ENCODE data around the gene FRMD8. TPM values are rescaled to one million over a fixed set of nuclear protein-coding genes. Genes with fewer than 3 reads are reported as not detected.

Gene FRMD8
- total and polyA plus RNA-seq, 4 donors, result 2.8 to 22.8 (median 15.0) TPM

DNA sequence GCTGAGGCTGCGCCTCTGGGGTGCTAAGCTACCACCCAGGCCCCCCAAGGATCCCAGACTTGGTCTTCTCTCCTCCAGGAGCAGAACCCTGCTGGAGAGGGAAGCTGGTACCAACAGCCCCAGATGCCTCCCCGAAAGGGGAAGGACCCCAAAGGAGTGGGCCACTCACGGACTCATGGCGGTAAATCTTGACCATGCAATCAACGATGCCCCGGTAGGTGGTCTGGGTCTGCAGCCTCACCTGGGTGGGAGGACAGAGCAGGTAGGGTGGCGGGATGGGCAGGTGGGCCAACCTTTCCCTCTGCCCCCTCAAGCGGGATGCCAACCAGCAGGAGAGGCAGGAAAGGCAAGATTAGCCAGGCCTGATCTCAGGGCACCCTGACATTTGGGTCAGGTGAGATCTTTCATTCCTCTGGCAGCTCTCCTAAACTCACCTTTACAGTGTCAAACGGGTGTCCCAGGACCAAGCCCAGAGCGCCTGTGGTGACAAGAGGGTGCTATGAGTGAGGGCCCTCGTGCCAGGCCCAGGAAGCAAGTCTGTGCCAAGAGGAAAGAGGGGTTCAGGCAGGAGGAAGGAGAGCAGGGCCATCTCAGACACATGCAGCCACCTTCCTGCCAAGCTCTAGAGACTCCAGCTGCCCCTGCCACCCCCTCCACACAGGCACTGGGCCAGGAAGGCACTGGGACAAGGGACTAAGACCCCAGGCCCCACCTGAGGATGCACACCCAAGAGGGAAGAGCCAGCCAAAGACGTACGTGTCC lies 6.6 kb upstream of the FRMD8 start:
- no peak for DNase-seq (ENCODE audit: low spot score)
- H3K4me1 ChIP-seq (ENCODE audit: control insufficient read depth in 4 of 4, insufficient read depth in 4 of 4, low read length in 3 of 4), result peaks cover 7 to 24% (median 16%) of the 10 kb centered on the region in 4 donors

GRCh38 chr11:65380460-65381119 lies 5.8 kb upstream of the FRMD8 start:
- Histone ChIP-seq H3K4me3 (ENCODE audit: low read depth in 1 of 3, low read length in 3 of 3) (no peak overlapping the region), H3K9me3 (ENCODE audit: control insufficient read depth in 4 of 4, low read length in 3 of 4) (no peaks in the 10 kb centered on the region), H3K4me1 (ENCODE audit: control insufficient read depth in 4 of 4, insufficient read depth in 4 of 4, low read length in 3 of 4) (peaks cover 7 to 24% (median 16%) of the 10 kb centered on the region in 4 donors), H3K36me3 (ENCODE audit: control insufficient read depth in 4 of 4, insufficient read depth in 3 of 4, low read depth in 1 of 4, low read length in 3 of 4) (no peaks in the 10 kb centered on the region), H3K27ac (ENCODE audit: low read depth in 1 of 2, low read length in 2 of 2) (no peak overlapping the region), H3K9ac (ENCODE audit: low read depth in 1 of 2, low read length in 2 of 2) (no peak overlapping the region), H3K27me3 (ENCODE audit: control insufficient read depth in 4 of 4, insufficient read depth in 4 of 4, low read length in 3 of 4) (no peaks in the 10 kb centered on the region)
- WGBS, result 90% methylated on average over 16 of the region's 16 CpGs
- TF ChIP-seq FOXA1 (IDR thresholded peaks at IDR 0.05) (no peak), NR2F2 (IDR thresholded peaks at IDR 0.05) (no peak), HNF4G (IDR thresholded peaks at IDR 0.05) (no peak), FOXA2 (IDR thresholded peaks at IDR 0.05) (no peak), RXRA (IDR thresholded peaks at IDR 0.05) (no peak), SP1 (IDR thresholded peaks at IDR 0.05) (no peak), EGR1 (IDR thresholded peaks at IDR 0.05; ENCODE audit: low read depth in 2 of 2) (no peak), TAF1 (conservative IDR thresholded peaks at IDR 0.05) (no peak), REST (IDR thresholded peaks at IDR 0.05) (no peak), RAD21 (IDR thresholded peaks at IDR 0.05) (no peak), YY1 (IDR thresholded peaks at IDR 0.05) (no peak), JUND (IDR thresholded peaks at IDR 0.05) (no peak), MAX (IDR thresholded peaks at IDR 0.05) (no peak), ZBTB33 (IDR thresholded peaks at IDR 0.05) (no peak), HNF4A (conservative IDR thresholded peaks at IDR 0.05) (no peak)
- TF ChIP-seq, protein P1, sequence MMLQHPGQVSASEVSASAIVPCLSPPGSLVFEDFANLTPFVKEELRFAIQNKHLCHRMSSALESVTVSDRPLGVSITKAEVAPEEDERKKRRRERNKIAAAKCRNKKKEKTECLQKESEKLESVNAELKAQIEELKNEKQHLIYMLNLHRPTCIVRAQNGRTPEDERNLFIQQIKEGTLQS (IDR thresholded peaks at IDR 0.05), result no peak
- TF ChIP-seq, protein P2, sequence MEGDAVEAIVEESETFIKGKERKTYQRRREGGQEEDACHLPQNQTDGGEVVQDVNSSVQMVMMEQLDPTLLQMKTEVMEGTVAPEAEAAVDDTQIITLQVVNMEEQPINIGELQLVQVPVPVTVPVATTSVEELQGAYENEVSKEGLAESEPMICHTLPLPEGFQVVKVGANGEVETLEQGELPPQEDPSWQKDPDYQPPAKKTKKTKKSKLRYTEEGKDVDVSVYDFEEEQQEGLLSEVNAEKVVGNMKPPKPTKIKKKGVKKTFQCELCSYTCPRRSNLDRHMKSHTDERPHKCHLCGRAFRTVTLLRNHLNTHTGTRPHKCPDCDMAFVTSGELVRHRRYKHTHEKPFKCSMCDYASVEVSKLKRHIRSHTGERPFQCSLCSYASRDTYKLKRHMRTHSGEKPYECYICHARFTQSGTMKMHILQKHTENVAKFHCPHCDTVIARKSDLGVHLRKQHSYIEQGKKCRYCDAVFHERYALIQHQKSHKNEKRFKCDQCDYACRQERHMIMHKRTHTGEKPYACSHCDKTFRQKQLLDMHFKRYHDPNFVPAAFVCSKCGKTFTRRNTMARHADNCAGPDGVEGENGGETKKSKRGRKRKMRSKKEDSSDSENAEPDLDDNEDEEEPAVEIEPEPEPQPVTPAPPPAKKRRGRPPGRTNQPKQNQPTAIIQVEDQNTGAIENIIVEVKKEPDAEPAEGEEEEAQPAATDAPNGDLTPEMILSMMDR (IDR thresholded peaks at IDR 0.05; ENCODE audit: low read depth, low read length, missing input control), result no peak
- no peak for DNase-seq (ENCODE audit: low spot score)

More for the DNA sequence above, 6.6 kb upstream of the FRMD8 start:
- Histone ChIP-seq H3K27ac (ENCODE audit: low read depth in 1 of 2, low read length in 2 of 2) (no peak overlapping the region), H3K4me3 (ENCODE audit: low read depth in 1 of 3, low read length in 3 of 3) (no peak overlapping the region), H3K9ac (ENCODE audit: low read depth in 1 of 2, low read length in 2 of 2) (no peak overlapping the region), H3K27me3 (ENCODE audit: control insufficient read depth in 4 of 4, insufficient read depth in 4 of 4, low read length in 3 of 4) (no peaks in the 10 kb centered on the region), H3K9me3 (ENCODE audit: control insufficient read depth in 4 of 4, low read length in 3 of 4) (no peaks in the 10 kb centered on the region), H3K36me3 (ENCODE audit: control insufficient read depth in 4 of 4, insufficient read depth in 3 of 4, low read depth in 1 of 4, low read length in 3 of 4) (no peaks in the 10 kb centered on the region)
- 92% methylated on average over 13 of the region's 13 CpGs for WGBS
- no peak for TF ChIP-seq MAX (IDR thresholded peaks at IDR 0.05)
